Retina (tissue), 1 donor: ENCODE data around the gene SLC30A9.

Experiments
- DNase-seq: peaks from one replicate; pipeline ENCODE4 v3.0.0-alpha.2; 2016

SLC30A9 gene

GRCh38 chr4:41990365-41991111 lies at the start of gene SLC30A9:
SLC30A9 (plus strand) TSS chr4:41990530; CDS start chr4:41990652, 122 bp downstream.
- DNase-seq = peak; percentile 98

GRCh38 chr4:41940834-41941233 lies 49.5 kb upstream of the SLC30A9 start:
- no peak for DNase-seq

- no peak for DNase-seq
Measured at GRCh38 chr4:41943506-41943905, 46.8 kb upstream of the SLC30A9 start.

GRCh38 chr4:41944089-41944488 lies 46.2 kb upstream of the SLC30A9 start:
- no peak for DNase-seq

GRCh38 chr4:41949531-41949930 lies 40.8 kb upstream of the SLC30A9 start:
- DNase-seq = no peak

GRCh38 chr4:41957634-41958033 lies 32.7 kb upstream of the SLC30A9 start:
- DNase-seq = no peak

- no peak for DNase-seq
Measured at GRCh38 chr4:41963105-41963504, 27.2 kb upstream of the SLC30A9 start.

GRCh38 chr4:41964401-41964800 lies 25.9 kb upstream of the SLC30A9 start:
- DNase-seq = no peak

GRCh38 chr4:41967392-41967791 lies 22.9 kb upstream of the SLC30A9 start:
- DNase-seq = no peak

- DNase-seq = no peak
Measured at GRCh38 chr4:41969671-41970070, 20.7 kb upstream of the SLC30A9 start.

- no peak for DNase-seq
Measured at GRCh38 chr4:41975341-41975740, 15.0 kb upstream of the SLC30A9 start.

GRCh38 chr4:41976775-41977516 lies 13.4 kb upstream of the SLC30A9 start:
- DNase-seq = no peak

- no peak for DNase-seq
Measured at GRCh38 chr4:41977709-41978108, 12.6 kb upstream of the SLC30A9 start.

- no peak for DNase-seq
Measured at GRCh38 chr4:41981456-41981855, 8.9 kb upstream of the SLC30A9 start, which contains the start of gene DCAF4L1. DCAF4L1 (plus strand) TSS chr4:41981756; CDS start chr4:41981793, 37 bp downstream.

- DNase-seq = no peak
Measured at GRCh38 chr4:41982716-41983115, 7.6 kb upstream of the SLC30A9 start.

GRCh38 chr4:41985151-41985550 lies 5.2 kb upstream of the SLC30A9 start:
- DNase-seq = no peak

GRCh38 chr4:41989994-41990364 lies 351 bp upstream of the SLC30A9 start:
- DNase-seq = no peak

- DNase-seq = no peak
Measured at GRCh38 chr4:41991916-41992767, 1.8 kb downstream of the SLC30A9 start.

GRCh38 chr4:41992967-41993857 lies 2.9 kb downstream of the SLC30A9 start:
- no peak for DNase-seq

GRCh38 chr4:41994461-41994985 lies 4.2 kb downstream of the SLC30A9 start:
- no peak for DNase-seq

- DNase-seq = no peak
Measured at GRCh38 chr4:41998019-41998418, 7.7 kb downstream of the SLC30A9 start.

GRCh38 chr4:41999321-41999720 lies 9.0 kb downstream of the SLC30A9 start:
- DNase-seq = no peak
